ENCODE results near the gene LENG8. TPM values are rescaled to one million over a fixed set of nuclear protein-coding genes. Genes with fewer than 3 reads are reported as not detected.
"Not testable (repeated sequence)": the region's sequence is repeated elsewhere in the genome, so short reads cannot be mapped to it uniquely, and the experiment has no call there.

Gene LENG8
- total RNA-seq, 2 donors from 2014 or later: 282 to 305 TPM

GRCh38 chr19:54492568-54492967 lies 43.6 kb downstream of the LENG8 start:
- Histone ChIP-seq H3K9me3 (no peaks in the 10 kb centered on the region), H3K4me3 (no peak overlapping the region), H3K4me1 (ENCODE audit: control insufficient read depth in 1 of 2, low read depth in 2 of 2) (no peaks in the 10 kb centered on the region), H3K36me3 (no peaks in the 10 kb centered on the region), H3K27ac (no peak overlapping the region), H3K27me3 (replicated peaks; ENCODE audit: insufficient read depth) (no peaks in the 10 kb centered on the region)
- DNase-seq (ENCODE audit: low spot score) (no peak), ATAC-seq (ENCODE audit: insufficient number of reproducible peaks, low FRiP score, low read depth) (no peak)
- no peak for TF ChIP-seq CTCF (IDR thresholded peaks at IDR 0.05)

GRCh38 chr19:54493056-54493455 lies 44.1 kb downstream of the LENG8 start:
- not testable (repeated sequence) for H3K9me3 ChIP-seq; ATAC-seq (ENCODE audit: insufficient number of reproducible peaks, low FRiP score, low read depth); DNase-seq (ENCODE audit: low spot score); H3K27ac ChIP-seq; H3K4me3 ChIP-seq; H3K4me1 ChIP-seq (ENCODE audit: control insufficient read depth in 1 of 2, low read depth in 2 of 2); H3K27me3 ChIP-seq (replicated peaks; ENCODE audit: insufficient read depth); H3K36me3 ChIP-seq

GRCh38 chr19:54493967-54494585 lies 45.1 kb downstream of the LENG8 start:
- ATAC-seq (ENCODE audit: insufficient number of reproducible peaks, low FRiP score, low read depth) (no peak), DNase-seq (ENCODE audit: low spot score) (no peak)
- TF ChIP-seq CTCF (IDR thresholded peaks at IDR 0.05): no peak
- Histone ChIP-seq H3K4me1 (ENCODE audit: control insufficient read depth in 1 of 2, low read depth in 2 of 2) (no peaks in the 10 kb centered on the region), H3K27ac (no peak overlapping the region), H3K4me3 (no peak overlapping the region), H3K9me3 (no peaks in the 10 kb centered on the region), H3K36me3 (no peaks in the 10 kb centered on the region), H3K27me3 (replicated peaks; ENCODE audit: insufficient read depth) (no peaks in the 10 kb centered on the region)

GRCh38 chr19:54495284-54495683 lies 46.3 kb downstream of the LENG8 start:
- H3K36me3 ChIP-seq; H3K4me1 ChIP-seq (ENCODE audit: control insufficient read depth in 1 of 2, low read depth in 2 of 2); DNase-seq (ENCODE audit: low spot score); H3K9me3 ChIP-seq; ATAC-seq (ENCODE audit: insufficient number of reproducible peaks, low FRiP score, low read depth); H3K27me3 ChIP-seq (replicated peaks; ENCODE audit: insufficient read depth); H3K4me3 ChIP-seq; H3K27ac ChIP-seq: not testable (repeated sequence)

- H3K36me3 ChIP-seq; H3K4me3 ChIP-seq; DNase-seq (ENCODE audit: low spot score); H3K9me3 ChIP-seq; H3K27ac ChIP-seq; H3K4me1 ChIP-seq (ENCODE audit: control insufficient read depth in 1 of 2, low read depth in 2 of 2); H3K27me3 ChIP-seq (replicated peaks; ENCODE audit: insufficient read depth); ATAC-seq (ENCODE audit: insufficient number of reproducible peaks, low FRiP score, low read depth): not testable (repeated sequence)
Observed at GRCh38 chr19:54497747-54498450, 48.9 kb downstream of the LENG8 start.

GRCh38 chr19:54498451-54498772 lies 49.4 kb downstream of the LENG8 start:
- not testable (repeated sequence) for H3K27ac ChIP-seq; DNase-seq (ENCODE audit: low spot score); H3K4me3 ChIP-seq; H3K36me3 ChIP-seq; H3K27me3 ChIP-seq (replicated peaks; ENCODE audit: insufficient read depth); ATAC-seq (ENCODE audit: insufficient number of reproducible peaks, low FRiP score, low read depth); H3K4me1 ChIP-seq (ENCODE audit: control insufficient read depth in 1 of 2, low read depth in 2 of 2); H3K9me3 ChIP-seq

GRCh38 chr19:54502518-54503048 lies 53.6 kb downstream of the LENG8 start, which contains the start of gene LAIR2:
Gene LAIR2, plus strand, starts transcription at chr19:54502831. Its CDS starts 88 bp downstream, at chr19:54502919.
- no peaks in the 10 kb centered on the region for H3K9me3 ChIP-seq
- no peak for ATAC-seq (ENCODE audit: insufficient number of reproducible peaks, low FRiP score, low read depth)
- DNase-seq (ENCODE audit: low spot score): no peak
- H3K27ac ChIP-seq: no peak within 1 kb of the TSS
- no peaks in the 10 kb centered on the region for H3K4me1 ChIP-seq (ENCODE audit: control insufficient read depth in 1 of 2, low read depth in 2 of 2)
- H3K36me3 ChIP-seq: no peaks in the 10 kb centered on the region
- H3K27me3 ChIP-seq (replicated peaks; ENCODE audit: insufficient read depth): no peaks in the 10 kb centered on the region
- H3K4me3 ChIP-seq: no peak within 1 kb of the TSS
- no peak for TF ChIP-seq CTCF (IDR thresholded peaks at IDR 0.05)

GRCh38 chr19:54505542-54505941 lies 56.5 kb downstream of the LENG8 start:
- not testable (repeated sequence) for DNase-seq (ENCODE audit: low spot score); H3K36me3 ChIP-seq; H3K27ac ChIP-seq; H3K27me3 ChIP-seq (replicated peaks; ENCODE audit: insufficient read depth); H3K4me1 ChIP-seq (ENCODE audit: control insufficient read depth in 1 of 2, low read depth in 2 of 2); H3K9me3 ChIP-seq; H3K4me3 ChIP-seq; ATAC-seq (ENCODE audit: insufficient number of reproducible peaks, low FRiP score, low read depth)
